ENCODE results near the gene FA2H. TPM values are rescaled to one million over a fixed set of nuclear protein-coding genes. Genes with fewer than 3 reads are reported as not detected.
"Not testable (repeated sequence)": the region's sequence is repeated elsewhere in the genome, so short reads cannot be mapped to it uniquely, and the experiment has no call there.

The FA2H gene, protein sequence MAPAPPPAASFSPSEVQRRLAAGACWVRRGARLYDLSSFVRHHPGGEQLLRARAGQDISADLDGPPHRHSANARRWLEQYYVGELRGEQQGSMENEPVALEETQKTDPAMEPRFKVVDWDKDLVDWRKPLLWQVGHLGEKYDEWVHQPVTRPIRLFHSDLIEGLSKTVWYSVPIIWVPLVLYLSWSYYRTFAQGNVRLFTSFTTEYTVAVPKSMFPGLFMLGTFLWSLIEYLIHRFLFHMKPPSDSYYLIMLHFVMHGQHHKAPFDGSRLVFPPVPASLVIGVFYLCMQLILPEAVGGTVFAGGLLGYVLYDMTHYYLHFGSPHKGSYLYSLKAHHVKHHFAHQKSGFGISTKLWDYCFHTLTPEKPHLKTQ
- total RNA-seq: not detected in 2 replicates

DNA sequence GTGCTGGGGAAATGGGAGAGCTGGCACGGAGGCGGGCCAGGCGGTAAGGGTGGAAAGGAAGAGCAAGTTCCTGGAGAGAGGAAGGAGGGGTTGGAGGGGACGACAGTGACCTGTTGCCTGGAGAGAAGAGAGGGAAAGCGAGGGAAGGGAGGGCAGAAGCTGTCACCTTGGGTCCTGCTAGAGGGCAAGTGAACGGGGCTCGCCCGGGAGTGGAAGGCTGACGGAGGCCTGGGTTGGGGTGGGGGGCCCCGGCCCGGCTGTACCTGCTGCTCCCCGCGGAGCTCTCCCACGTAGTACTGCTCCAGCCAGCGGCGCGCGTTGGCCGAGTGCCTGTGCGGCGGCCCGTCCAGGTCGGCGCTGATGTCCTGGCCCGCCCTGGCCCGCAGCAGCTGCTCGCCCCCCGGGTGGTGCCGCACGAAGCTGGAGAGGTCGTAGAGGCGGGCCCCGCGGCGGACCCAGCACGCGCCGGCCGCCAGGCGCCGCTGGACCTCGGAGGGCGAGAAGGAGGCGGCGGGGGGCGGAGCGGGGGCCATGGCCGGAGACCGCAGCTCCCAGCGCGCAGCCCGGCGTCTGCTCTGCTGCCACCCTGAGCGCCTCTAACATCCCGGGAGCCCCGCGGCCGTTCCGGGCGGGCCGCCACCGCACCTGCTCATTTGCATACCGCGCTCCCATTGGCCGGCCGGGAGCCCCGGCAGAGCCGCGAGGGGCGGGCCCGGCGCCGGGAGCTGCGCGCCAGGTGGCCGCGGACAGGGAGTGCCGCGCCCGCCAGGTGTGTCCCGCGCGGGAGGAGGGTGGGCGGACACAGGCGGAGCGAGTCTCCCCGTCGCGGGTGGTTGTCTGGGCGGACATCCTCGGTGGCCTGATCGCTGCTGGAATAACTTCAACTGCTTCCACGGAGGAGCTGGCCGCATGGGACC is at the start of gene FA2H:
FA2H (minus strand) TSS at position 598 of the 917 bp plus-strand sequence; CDS start at position 533, 65 bp downstream.
- Mint-ChIP-seq H3K27ac (peak within 1 kb of the TSS; percentile 44), H3K4me3 (peak within 1 kb of the TSS; percentile 76), H3K36me3 (ENCODE audit: low read depth) (no peaks in the 10 kb centered on the region), H3K27me3 (peaks cover 35% of the 10 kb centered on the region), H3K4me1 (peaks cover 9% of the 10 kb centered on the region), H3K9me3 (no peaks in the 10 kb centered on the region)
- intact Hi-C loops (cut with micrococcal nuclease): no loop called here
- peak; percentile 92 for DNase-seq

DNA sequence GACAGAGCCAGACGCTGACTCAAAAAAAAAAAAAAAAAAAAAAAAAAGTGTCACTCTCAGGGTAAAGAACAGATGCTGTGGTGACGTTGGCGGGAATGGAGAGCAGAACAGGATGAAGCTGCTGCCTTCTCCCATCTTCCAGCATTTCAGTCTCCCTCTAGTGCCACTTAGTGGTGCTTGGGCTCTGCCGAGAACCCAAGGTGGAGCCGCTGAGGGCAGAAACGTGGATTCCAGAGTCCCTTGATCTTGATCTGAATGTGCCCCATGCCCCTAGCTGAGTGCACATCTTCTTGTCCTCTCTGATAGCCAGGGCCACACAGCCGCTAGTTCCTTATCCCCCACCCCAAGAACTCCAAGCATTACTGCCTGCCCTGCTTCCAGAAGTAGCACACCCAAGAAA is 43.2 kb upstream of the FA2H start:
- Mint-ChIP-seq H3K4me1 (peaks cover 2% of the 10 kb centered on the region), H3K9me3 (no peaks in the 10 kb centered on the region), H3K27me3 (peaks cover 11% of the 10 kb centered on the region), H3K27ac (no peak overlapping the region), H3K4me3 (no peak overlapping the region), H3K36me3 (ENCODE audit: low read depth) (no peaks in the 10 kb centered on the region)
- intact Hi-C loops (cut with micrococcal nuclease): no loop called here
- no peak for DNase-seq

DNA sequence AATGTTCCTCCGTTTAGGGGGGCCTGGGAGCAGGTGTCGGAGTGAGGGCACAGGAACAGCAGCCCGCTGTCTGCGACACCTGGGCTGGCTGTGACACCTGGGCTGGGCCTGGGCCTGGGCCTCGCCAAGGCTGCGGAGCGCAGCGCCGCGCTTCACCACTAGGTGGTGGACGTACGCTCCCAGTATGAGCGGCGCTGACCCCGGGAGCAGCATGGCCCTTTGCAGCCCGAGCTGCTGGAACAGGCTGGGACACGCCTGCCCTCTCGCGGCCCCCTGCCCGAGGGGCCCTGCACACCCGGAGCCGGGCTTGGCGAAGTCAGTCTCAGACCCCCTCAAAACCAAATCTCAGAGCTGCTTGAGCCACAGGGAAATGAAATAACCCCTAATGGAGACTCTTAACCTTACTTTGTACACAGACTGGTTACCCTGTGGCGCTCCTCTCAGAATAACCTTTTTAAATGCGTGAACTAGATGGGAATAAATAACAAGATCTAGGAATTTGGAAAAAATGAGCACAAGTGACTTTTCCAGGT is 38.6 kb upstream of the FA2H start:
- peaks cover 2% of the 10 kb centered on the region for H3K4me1 Mint-ChIP-seq
- no peaks in the 10 kb centered on the region for H3K9me3 Mint-ChIP-seq
- DNase-seq: peak; percentile 93
- H3K27me3 Mint-ChIP-seq: peaks cover 3% of the 10 kb centered on the region
- no peaks in the 10 kb centered on the region for H3K36me3 Mint-ChIP-seq (ENCODE audit: low read depth)
- no peak overlapping the region for H3K27ac Mint-ChIP-seq
- intact Hi-C loops (cut with micrococcal nuclease): loop anchor here (1.0 to 5.0 kb wide), 3 partner anchors 49 to 298 kb away; no protein-coding TSS in a partner anchor
- peak overlapping the region; percentile 35 for H3K4me3 Mint-ChIP-seq

DNA sequence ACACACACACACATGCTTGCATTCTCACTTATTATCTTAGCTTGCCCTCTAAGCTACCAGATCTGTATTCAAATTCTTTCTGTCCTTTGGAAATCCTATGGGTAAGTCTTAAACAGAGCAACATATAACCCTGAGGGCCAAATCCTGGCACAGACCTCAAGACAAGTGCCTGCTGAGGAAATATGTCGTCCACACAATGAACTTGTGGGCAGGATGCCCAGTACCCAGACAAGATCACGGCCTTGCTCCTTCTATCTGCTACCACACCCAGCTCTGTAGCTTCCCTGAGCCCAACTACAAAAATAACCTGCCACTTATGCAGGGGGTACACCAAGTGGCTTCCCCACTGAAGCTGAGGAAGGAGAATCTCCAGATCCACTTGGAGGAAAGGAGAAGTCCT is 37.3 kb upstream of the FA2H start:
- H3K36me3 Mint-ChIP-seq (ENCODE audit: low read depth): no peaks in the 10 kb centered on the region
- H3K9me3 Mint-ChIP-seq: peaks cover under 1% of the 10 kb centered on the region
- no peak overlapping the region for H3K4me3 Mint-ChIP-seq
- H3K27me3 Mint-ChIP-seq: peaks cover under 1% of the 10 kb centered on the region
- H3K4me1 Mint-ChIP-seq: peaks cover 2% of the 10 kb centered on the region
- intact Hi-C loops (cut with micrococcal nuclease): loop anchor here (2.0 to 5.0 kb wide), 2 partner anchors 50 to 103 kb away; no protein-coding TSS in a partner anchor
- peak; percentile 33 for DNase-seq
- H3K27ac Mint-ChIP-seq: no peak overlapping the region

- H3K4me1 Mint-ChIP-seq; H3K27ac Mint-ChIP-seq; H3K4me3 Mint-ChIP-seq; H3K27me3 Mint-ChIP-seq; DNase-seq; H3K36me3 Mint-ChIP-seq (ENCODE audit: low read depth); H3K9me3 Mint-ChIP-seq: not testable (repeated sequence)
- intact Hi-C loops (cut with micrococcal nuclease): loop anchor here (5.0 kb wide), 1 partner anchor 51 kb away; no protein-coding TSS in a partner anchor
These were observed 36.6 kb upstream of the FA2H start for GRCh38 chr16:74811216-74811615.

DNA sequence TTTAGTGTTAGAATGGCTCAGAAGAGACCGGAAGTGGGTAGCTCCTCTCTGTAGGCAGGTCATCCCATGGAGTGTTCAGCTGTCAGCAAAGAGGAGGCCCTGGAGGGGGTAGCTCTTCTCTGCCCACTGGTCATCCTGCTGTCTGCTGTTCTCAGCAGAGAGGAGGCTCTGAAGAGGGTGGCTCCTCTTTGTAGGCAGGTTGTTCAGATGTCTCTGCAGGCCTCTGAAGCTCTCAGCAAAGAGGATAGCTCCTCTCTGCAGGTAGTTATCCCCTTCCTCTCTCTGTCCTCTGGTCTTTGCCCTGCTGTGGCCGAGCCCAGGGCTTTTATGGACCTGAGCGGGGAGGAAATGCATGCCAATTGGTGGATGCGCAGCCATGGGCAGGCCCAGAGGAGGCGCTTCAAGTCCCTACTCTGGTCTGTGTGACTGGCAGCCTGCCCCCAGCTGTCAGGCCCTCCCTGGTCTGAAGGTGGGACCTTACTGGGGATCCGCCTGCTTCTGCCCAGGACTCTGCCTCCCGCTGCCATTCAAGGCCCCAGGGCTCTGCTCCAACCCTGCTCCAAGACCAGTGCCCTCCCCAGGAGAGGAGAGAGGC is 32.5 kb upstream of the FA2H start:
- H3K4me1 Mint-ChIP-seq: no peaks in the 10 kb centered on the region
- H3K36me3 Mint-ChIP-seq (ENCODE audit: low read depth): no peaks in the 10 kb centered on the region
- peaks cover 12% of the 10 kb centered on the region for H3K9me3 Mint-ChIP-seq
- intact Hi-C loops (cut with micrococcal nuclease): no loop called here
- no peak overlapping the region for H3K4me3 Mint-ChIP-seq
- no peak for DNase-seq
- peaks cover 22% of the 10 kb centered on the region for H3K27me3 Mint-ChIP-seq
- no peak overlapping the region for H3K27ac Mint-ChIP-seq

DNA sequence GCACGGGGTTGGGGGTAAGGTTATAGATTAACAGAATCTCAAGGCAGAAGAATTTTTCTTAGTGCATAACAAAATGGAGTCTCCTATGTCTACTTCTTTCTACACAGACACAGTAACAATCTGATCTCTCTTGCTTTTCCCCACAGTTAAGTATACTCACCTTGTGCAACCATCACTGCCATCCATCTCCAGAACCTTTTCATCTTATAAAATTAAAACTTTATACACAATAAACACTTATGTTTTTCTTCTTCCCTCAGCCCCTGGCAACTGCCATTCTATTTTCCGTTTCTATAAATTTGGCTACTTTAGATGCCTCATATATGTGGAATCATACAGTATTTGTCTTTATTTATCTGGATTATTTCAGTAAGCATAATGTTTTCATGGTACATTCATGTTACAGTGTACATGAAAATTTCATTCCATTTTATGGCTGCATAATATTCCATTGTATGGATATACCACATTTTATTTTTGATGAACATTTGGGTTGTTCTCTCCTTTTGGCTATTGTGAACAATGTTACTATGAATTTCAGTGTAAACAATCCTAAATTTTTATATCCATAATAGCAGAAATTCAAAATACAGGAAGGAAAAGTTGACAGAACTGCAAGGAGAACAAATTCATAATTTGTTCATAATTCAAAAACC is 25.7 kb upstream of the FA2H start:
- intact Hi-C loops (cut with micrococcal nuclease): no loop called here
- Mint-ChIP-seq H3K9me3 (no peaks in the 10 kb centered on the region), H3K27ac (no peak overlapping the region), H3K27me3 (peaks cover 48% of the 10 kb centered on the region), H3K36me3 (ENCODE audit: low read depth) (no peaks in the 10 kb centered on the region), H3K4me1 (no peaks in the 10 kb centered on the region), H3K4me3 (no peak overlapping the region)
- peak; percentile 8 for DNase-seq

DNA sequence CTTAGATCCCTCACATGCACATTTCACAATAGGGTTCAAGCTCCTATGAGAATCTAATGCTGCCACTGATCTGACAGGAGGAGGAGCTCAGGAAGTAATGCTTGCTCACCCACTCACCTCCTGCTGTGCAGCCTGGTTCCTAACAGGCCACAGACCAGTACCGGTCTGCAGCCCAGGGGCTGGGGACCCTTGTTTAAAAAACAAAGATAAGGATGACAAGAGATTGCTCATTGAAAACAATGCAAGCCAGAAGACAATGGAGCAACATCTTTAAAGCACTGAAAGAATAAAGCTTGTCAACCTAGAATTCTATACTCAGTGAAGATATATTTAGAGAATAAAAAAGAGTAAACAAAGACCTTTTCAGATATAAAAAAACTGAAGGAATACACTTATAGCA is 22.8 kb upstream of the FA2H start:
- peaks cover 40% of the 10 kb centered on the region for H3K27me3 Mint-ChIP-seq
- no peaks in the 10 kb centered on the region for H3K4me1 Mint-ChIP-seq
- no peak overlapping the region for H3K27ac Mint-ChIP-seq
- no peak overlapping the region for H3K4me3 Mint-ChIP-seq
- intact Hi-C loops (cut with micrococcal nuclease): no loop called here
- no peaks in the 10 kb centered on the region for H3K36me3 Mint-ChIP-seq (ENCODE audit: low read depth)
- DNase-seq: peak; percentile 32
- no peaks in the 10 kb centered on the region for H3K9me3 Mint-ChIP-seq

DNA sequence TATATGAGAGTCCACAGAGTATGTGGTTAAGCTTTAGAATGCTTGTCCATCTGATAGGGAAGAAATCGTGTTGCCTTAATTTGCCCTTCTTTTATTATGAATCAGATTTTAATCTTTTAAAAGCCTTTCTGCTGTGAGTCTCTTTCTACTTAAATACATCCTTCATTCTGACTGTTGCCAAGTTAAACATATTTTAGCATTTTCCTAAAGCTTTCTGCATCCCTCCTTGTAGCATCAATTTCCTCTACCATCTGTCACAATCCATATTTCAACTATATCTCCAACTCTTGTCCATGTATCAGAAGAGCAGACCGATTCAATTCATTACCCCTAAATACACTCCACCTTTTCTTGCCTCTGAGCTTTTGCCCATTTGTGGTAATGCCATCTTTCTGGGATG is 20.5 kb upstream of the FA2H start:
- Mint-ChIP-seq H3K4me3 (no peak overlapping the region), H3K4me1 (no peaks in the 10 kb centered on the region), H3K36me3 (ENCODE audit: low read depth) (no peaks in the 10 kb centered on the region), H3K27me3 (peaks cover 24% of the 10 kb centered on the region), H3K9me3 (peaks cover 4% of the 10 kb centered on the region), H3K27ac (no peak overlapping the region)
- intact Hi-C loops (cut with micrococcal nuclease): no loop called here
- DNase-seq: no peak

- Mint-ChIP-seq H3K36me3 (ENCODE audit: low read depth) (no peaks in the 10 kb centered on the region), H3K27ac (no peak overlapping the region), H3K27me3 (peaks cover 24% of the 10 kb centered on the region), H3K9me3 (peaks cover 4% of the 10 kb centered on the region), H3K4me3 (no peak overlapping the region), H3K4me1 (no peaks in the 10 kb centered on the region)
- DNase-seq: no peak
- intact Hi-C loops (cut with micrococcal nuclease): no loop called here
These were observed 20.0 kb upstream of the FA2H start for GRCh38 chr16:74794668-74795067.

GRCh38 chr16:74793571-74793970 is 19.0 kb upstream of the FA2H start:
- H3K27me3 Mint-ChIP-seq: peaks cover 24% of the 10 kb centered on the region
- H3K4me3 Mint-ChIP-seq: no peak overlapping the region
- intact Hi-C loops (cut with micrococcal nuclease): no loop called here
- DNase-seq: peak; percentile 17
- H3K27ac Mint-ChIP-seq: no peak overlapping the region
- no peaks in the 10 kb centered on the region for H3K4me1 Mint-ChIP-seq
- H3K9me3 Mint-ChIP-seq: peaks cover 4% of the 10 kb centered on the region
- no peaks in the 10 kb centered on the region for H3K36me3 Mint-ChIP-seq (ENCODE audit: low read depth)

GRCh38 chr16:74792225-74792624 is 17.6 kb upstream of the FA2H start:
- Mint-ChIP-seq H3K4me1 (no peaks in the 10 kb centered on the region), H3K36me3 (ENCODE audit: low read depth) (no peaks in the 10 kb centered on the region)
- no peak for DNase-seq

GRCh38 chr16:74791749-74792148 is 17.1 kb upstream of the FA2H start:
- H3K9me3 Mint-ChIP-seq; H3K4me1 Mint-ChIP-seq; intact Hi-C loops (cut with micrococcal nuclease); H3K4me3 Mint-ChIP-seq; H3K36me3 Mint-ChIP-seq (ENCODE audit: low read depth); H3K27ac Mint-ChIP-seq: not testable (repeated sequence)
- peaks cover 19% of the 10 kb centered on the region for H3K27me3 Mint-ChIP-seq
- peak; percentile 37 for DNase-seq

More at GRCh38 chr16:74792225-74792624, 17.6 kb upstream of the FA2H start:
- H3K4me3 Mint-ChIP-seq: no peak overlapping the region
- H3K27me3 Mint-ChIP-seq: peaks cover 22% of the 10 kb centered on the region
- H3K27ac Mint-ChIP-seq: no peak overlapping the region
- intact Hi-C loops (cut with micrococcal nuclease): no loop called here
- H3K9me3 Mint-ChIP-seq: peaks cover 4% of the 10 kb centered on the region
